WTC11 (cell line): ENCODE data around the gene JTB. TPM values are rescaled to one million over a fixed set of nuclear protein-coding genes. Genes with fewer than 3 reads are reported as not detected.
A peak's percentile ranks its signal among the peaks of the same experiment; 100 is the strongest.

Experiments used
- ATAC-seq: fragments of 200-7000 bp; cut with Tn5 transposase; 2 replicates; pipeline ENCODE4 v1.10.0; 2021; ENCODE audit warnings: mild to moderate bottlenecking, moderate library complexity
- CTCF ChIA-PET: fragments of 300-600 bp; sonication (Branson Sonifier 250); formaldehyde crosslinking; loops from one replicate; lab custom pipeline; 2021; ENCODE audit warnings: antibody characterized with exemption; lab: Charles Lee
- POLR2A ChIA-PET: fragments of 350-600 bp; sonication (Branson Sonifier 250); formaldehyde crosslinking; loops from one replicate; lab custom pipeline; 2021; ENCODE audit warnings: antibody characterized with exemption; lab: Charles Lee
- DNase-seq: peaks from one replicate; pipeline ENCODE4 v3.0.0; 2021; ENCODE audit warnings: low spot score
- H3K27ac Mint-ChIP-seq: 2 replicates; pipeline ENCODE4 v1.8.0; 2021; ENCODE audit warnings: mixed read lengths
- H3K27me3 Mint-ChIP-seq: 2 replicates; pipeline ENCODE4 v1.8.0; 2021; ENCODE audit warnings: low read depth, mild to moderate bottlenecking, moderate library complexity, mixed read lengths
- H3K36me3 Mint-ChIP-seq: 2 replicates; pipeline ENCODE4 v1.8.0; 2021; ENCODE audit warnings: mixed read lengths
- H3K4me1 Mint-ChIP-seq: 2 replicates; pipeline ENCODE4 v1.8.0; 2022; ENCODE audit warnings: mixed read lengths
- H3K4me3 Mint-ChIP-seq: 2 replicates; pipeline ENCODE4 v1.8.0; 2021; ENCODE audit warnings: mild to moderate bottlenecking, moderate library complexity, mixed read lengths
- H3K9me3 Mint-ChIP-seq: 2 replicates; pipeline ENCODE4 v1.8.0; 2021; ENCODE audit warnings: mixed read lengths
- ATF1 ChIP-seq: sonication (generic); formaldehyde crosslinking; IDR thresholded peaks from 2 replicates; pipeline ENCODE4 v1.8.1; 2023; ENCODE audit warnings: mild to moderate bottlenecking, moderate library complexity, missing genetic modification reagents
- ETV6 ChIP-seq: sonication (generic); formaldehyde crosslinking; IDR thresholded peaks from 2 replicates; pipeline ENCODE4 v1.8.1; 2022; ENCODE audit warnings: mild to moderate bottlenecking, missing genetic modification reagents
- FOXK1 ChIP-seq: sonication (generic); formaldehyde crosslinking; IDR thresholded peaks from 2 replicates; pipeline ENCODE4 v1.8.0; 2022; ENCODE audit warnings: mild to moderate bottlenecking, moderate library complexity, missing genetic modification reagents
- GABPB1 ChIP-seq: sonication (generic); formaldehyde crosslinking; IDR thresholded peaks from 2 replicates; pipeline ENCODE4 v1.8.1; 2023; ENCODE audit warnings: mild to moderate bottlenecking, missing genetic modification reagents
- GRHL2 ChIP-seq: fragments of 250-450 bp; sonication (Bioruptor Pico); IDR thresholded peaks from 2 replicates; pipeline ENCODE4 v1.8.0; 2022; ENCODE audit warnings: mild to moderate bottlenecking, moderate library complexity; ENCODE audit not compliant: insufficient replicate concordance, severe bottlenecking
- IRF1 ChIP-seq: sonication (generic); formaldehyde crosslinking; IDR thresholded peaks from 2 replicates; pipeline ENCODE4 v1.8.0; 2023; ENCODE audit warnings: missing genetic modification reagents
- NFATC4 ChIP-seq: fragments of 250-450 bp; sonication (Bioruptor Pico); IDR thresholded peaks from 2 replicates; pipeline ENCODE4 v1.9.0; 2021; ENCODE audit warnings: mild to moderate bottlenecking
- NR1H2 ChIP-seq: sonication (generic); formaldehyde crosslinking; IDR thresholded peaks from 2 replicates; pipeline ENCODE4 v1.9.0; 2021; ENCODE audit warnings: mild to moderate bottlenecking, moderate library complexity, missing genetic modification reagents
- OVOL2 ChIP-seq: fragments of 250-450 bp; sonication (Bioruptor Pico); IDR thresholded peaks from 2 replicates; pipeline ENCODE4 v1.9.0; 2021; ENCODE audit warnings: mild to moderate bottlenecking, borderline replicate concordance
- TEAD1 ChIP-seq: sonication (generic); formaldehyde crosslinking; IDR thresholded peaks from 2 replicates; pipeline ENCODE4 v1.8.0; 2022; ENCODE audit warnings: mild to moderate bottlenecking, missing genetic modification reagents
- ZBTB21 ChIP-seq: sonication (generic); formaldehyde crosslinking; IDR thresholded peaks from 2 replicates; pipeline ENCODE4 v1.8.1; 2023; ENCODE audit warnings: mild to moderate bottlenecking, missing genetic modification reagents, borderline replicate concordance
- ZNF219 ChIP-seq: sonication (generic); formaldehyde crosslinking; IDR thresholded peaks from 2 replicates; pipeline ENCODE4 v1.8.0; 2023; ENCODE audit warnings: missing genetic modification reagents, mild to moderate bottlenecking, borderline replicate concordance
- ZNF263 ChIP-seq: sonication (generic); formaldehyde crosslinking; IDR thresholded peaks from 2 replicates; pipeline ENCODE4 v1.8.1; 2022; ENCODE audit warnings: low read depth, mild to moderate bottlenecking, moderate library complexity, missing genetic modification reagents
- ZNF396 ChIP-seq: fragments of 250-450 bp; sonication (Bioruptor Pico); IDR thresholded peaks from 2 replicates; pipeline ENCODE4 v1.8.0; 2021; ENCODE audit warnings: mild to moderate bottlenecking, moderate library complexity, borderline replicate concordance
- total RNA-seq: library from RNA; stranded (reverse); gene quantifications from 3 replicates; pipeline ENCODE4 v1.2.3, GENCODE V29; 2021
- TF ChIP-seq, protein P1 (sequence below): sonication (generic); formaldehyde crosslinking; IDR thresholded peaks from 2 replicates; pipeline ENCODE4 v1.8.0; 2022; ENCODE audit warnings: mild to moderate bottlenecking, missing genetic modification reagents
- TF ChIP-seq, protein P2 (sequence below): sonication (generic); formaldehyde crosslinking; IDR thresholded peaks from 2 replicates; pipeline ENCODE4 v1.8.0; 2023; ENCODE audit warnings: missing genetic modification reagents, mild to moderate bottlenecking, borderline replicate concordance
- TF ChIP-seq, protein P3 (sequence below): fragments of 200-600 bp; IDR thresholded peaks from 2 replicates; pipeline ENCODE4 v1.8.0; 2022; ENCODE audit warnings: antibody characterized with exemption
- TF ChIP-seq, protein P4 (sequence below): sonication (generic); formaldehyde crosslinking; IDR thresholded peaks from 2 replicates; pipeline ENCODE4 v1.8.1; 2023; ENCODE audit warnings: mild to moderate bottlenecking, moderate library complexity, missing genetic modification reagents
- TF ChIP-seq, protein P5 (sequence below): sonication (generic); formaldehyde crosslinking; IDR thresholded peaks from 2 replicates; pipeline ENCODE4 v1.8.0; 2022; ENCODE audit warnings: mild to moderate bottlenecking, missing genetic modification reagents

JTB gene
- total RNA-seq, 1 experiment from 2014 or later: 90.3 TPM

DNA sequence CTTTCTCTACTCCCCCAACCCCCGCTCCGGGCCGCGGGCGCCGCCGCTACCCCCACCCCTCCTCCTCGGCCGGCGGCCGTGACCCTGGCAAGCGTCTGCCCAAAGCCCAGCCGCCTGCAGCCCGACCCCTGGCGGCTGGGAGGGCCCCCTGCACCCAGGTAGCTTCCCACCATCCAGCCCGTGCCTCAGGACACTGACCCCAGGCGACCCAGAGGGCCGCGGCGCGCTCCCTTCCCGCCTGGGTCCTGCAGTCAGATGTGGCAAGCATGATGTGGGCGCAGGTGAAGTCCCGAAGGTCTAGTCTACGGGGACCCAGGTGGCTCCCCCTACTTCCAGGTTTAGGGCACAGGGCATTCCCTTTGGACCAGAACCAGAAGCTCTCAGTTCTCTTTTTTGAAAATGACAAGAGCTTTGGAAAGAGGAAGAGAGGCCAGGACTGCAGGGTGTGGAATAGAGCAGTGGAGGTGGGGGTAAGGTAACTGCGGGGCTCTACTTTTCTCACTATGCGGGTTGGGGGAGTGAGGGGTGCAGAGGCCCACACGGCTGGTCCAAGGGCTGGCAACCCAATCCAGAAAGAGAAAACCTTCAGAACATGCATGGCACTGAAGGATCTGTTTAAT is 30.7 kb downstream of the JTB start, which contains the start of gene DENND4B:
Gene DENND4B (minus strand): TSS at position 97 of the 620 bp plus-strand sequence. CDS start 2,344 bp downstream, outside the sequence.
- ATAC-seq (peak; percentile 93), DNase-seq (peak; percentile 91)
- no peaks in the 10 kb centered on the region for H3K27me3 Mint-ChIP-seq
- CTCF ChIA-PET: interaction anchor here (0.5 to 2.8 kb wide), 36 partner anchors 9 to 468 kb away, joined by 3 to 27 read pairs (median 4); partner anchors contain the start of genes CHTOP, CREB3L4, CRTC2 and GATAD2B
- peak within 1 kb of the TSS; percentile 8 for H3K27ac Mint-ChIP-seq
- POLR2A ChIA-PET: interaction anchor here (0.6 to 2.3 kb wide), 12 partner anchors 9 to 48 kb away, joined by 3 to 21 read pairs (median 4); partner anchors contain the start of genes CREB3L4, CRTC2, GATAD2B and RAB13
- H3K4me1 Mint-ChIP-seq: peaks cover 13% of the 10 kb centered on the region
- peak within 1 kb of the TSS; percentile 81 for H3K4me3 Mint-ChIP-seq
- H3K36me3 Mint-ChIP-seq: peaks cover 29% of the 10 kb centered on the region
- H3K9me3 Mint-ChIP-seq: no peaks in the 10 kb centered on the region
- TF ChIP-seq, protein P1, sequence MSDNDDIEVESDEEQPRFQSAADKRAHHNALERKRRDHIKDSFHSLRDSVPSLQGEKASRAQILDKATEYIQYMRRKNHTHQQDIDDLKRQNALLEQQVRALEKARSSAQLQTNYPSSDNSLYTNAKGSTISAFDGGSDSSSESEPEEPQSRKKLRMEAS: peak; percentile 45; the same call in 1 of the 2 replicates
- TF ChIP-seq OVOL2 (CRISPR knock-in tag) (no peak), ETV6 (CRISPR knock-in tag) (peak; percentile 27; the same call in 1 of the 2 replicates), TEAD1 (CRISPR knock-in tag) (peak; percentile 40; the same call in 1 of the 2 replicates), ZBTB21 (CRISPR knock-in tag) (peak; percentile 26; the same call in 1 of the 2 replicates), IRF1 (CRISPR knock-in tag) (0 out of 2 replicates have a peak, but pooled peaks have one; percentile 19), GABPB1 (CRISPR knock-in tag) (peak; percentile 48; the same call in 1 of the 2 replicates), NR1H2 (CRISPR knock-in tag) (no peak), NFATC4 (CRISPR knock-in tag) (no peak), ZNF219 (no peak), FOXK1 (CRISPR knock-in tag) (peak; percentile 19; the same call in 1 of the 2 replicates), ZNF396 (CRISPR knock-in tag) (no peak), GRHL2 (CRISPR knock-in tag) (no peak), ZNF263 (CRISPR knock-in tag) (no peak), ATF1 (CRISPR knock-in tag) (no peak)
- TF ChIP-seq, protein P2, sequence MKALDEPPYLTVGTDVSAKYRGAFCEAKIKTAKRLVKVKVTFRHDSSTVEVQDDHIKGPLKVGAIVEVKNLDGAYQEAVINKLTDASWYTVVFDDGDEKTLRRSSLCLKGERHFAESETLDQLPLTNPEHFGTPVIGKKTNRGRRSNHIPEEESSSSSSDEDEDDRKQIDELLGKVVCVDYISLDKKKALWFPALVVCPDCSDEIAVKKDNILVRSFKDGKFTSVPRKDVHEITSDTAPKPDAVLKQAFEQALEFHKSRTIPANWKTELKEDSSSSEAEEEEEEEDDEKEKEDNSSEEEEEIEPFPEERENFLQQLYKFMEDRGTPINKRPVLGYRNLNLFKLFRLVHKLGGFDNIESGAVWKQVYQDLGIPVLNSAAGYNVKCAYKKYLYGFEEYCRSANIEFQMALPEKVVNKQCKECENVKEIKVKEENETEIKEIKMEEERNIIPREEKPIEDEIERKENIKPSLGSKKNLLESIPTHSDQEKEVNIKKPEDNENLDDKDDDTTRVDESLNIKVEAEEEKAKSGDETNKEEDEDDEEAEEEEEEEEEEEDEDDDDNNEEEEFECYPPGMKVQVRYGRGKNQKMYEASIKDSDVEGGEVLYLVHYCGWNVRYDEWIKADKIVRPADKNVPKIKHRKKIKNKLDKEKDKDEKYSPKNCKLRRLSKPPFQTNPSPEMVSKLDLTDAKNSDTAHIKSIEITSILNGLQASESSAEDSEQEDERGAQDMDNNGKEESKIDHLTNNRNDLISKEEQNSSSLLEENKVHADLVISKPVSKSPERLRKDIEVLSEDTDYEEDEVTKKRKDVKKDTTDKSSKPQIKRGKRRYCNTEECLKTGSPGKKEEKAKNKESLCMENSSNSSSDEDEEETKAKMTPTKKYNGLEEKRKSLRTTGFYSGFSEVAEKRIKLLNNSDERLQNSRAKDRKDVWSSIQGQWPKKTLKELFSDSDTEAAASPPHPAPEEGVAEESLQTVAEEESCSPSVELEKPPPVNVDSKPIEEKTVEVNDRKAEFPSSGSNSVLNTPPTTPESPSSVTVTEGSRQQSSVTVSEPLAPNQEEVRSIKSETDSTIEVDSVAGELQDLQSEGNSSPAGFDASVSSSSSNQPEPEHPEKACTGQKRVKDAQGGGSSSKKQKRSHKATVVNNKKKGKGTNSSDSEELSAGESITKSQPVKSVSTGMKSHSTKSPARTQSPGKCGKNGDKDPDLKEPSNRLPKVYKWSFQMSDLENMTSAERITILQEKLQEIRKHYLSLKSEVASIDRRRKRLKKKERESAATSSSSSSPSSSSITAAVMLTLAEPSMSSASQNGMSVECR (CRISPR knock-in tag): peak; percentile 42; the same call in 1 of the 2 replicates
- TF ChIP-seq, protein P3, sequence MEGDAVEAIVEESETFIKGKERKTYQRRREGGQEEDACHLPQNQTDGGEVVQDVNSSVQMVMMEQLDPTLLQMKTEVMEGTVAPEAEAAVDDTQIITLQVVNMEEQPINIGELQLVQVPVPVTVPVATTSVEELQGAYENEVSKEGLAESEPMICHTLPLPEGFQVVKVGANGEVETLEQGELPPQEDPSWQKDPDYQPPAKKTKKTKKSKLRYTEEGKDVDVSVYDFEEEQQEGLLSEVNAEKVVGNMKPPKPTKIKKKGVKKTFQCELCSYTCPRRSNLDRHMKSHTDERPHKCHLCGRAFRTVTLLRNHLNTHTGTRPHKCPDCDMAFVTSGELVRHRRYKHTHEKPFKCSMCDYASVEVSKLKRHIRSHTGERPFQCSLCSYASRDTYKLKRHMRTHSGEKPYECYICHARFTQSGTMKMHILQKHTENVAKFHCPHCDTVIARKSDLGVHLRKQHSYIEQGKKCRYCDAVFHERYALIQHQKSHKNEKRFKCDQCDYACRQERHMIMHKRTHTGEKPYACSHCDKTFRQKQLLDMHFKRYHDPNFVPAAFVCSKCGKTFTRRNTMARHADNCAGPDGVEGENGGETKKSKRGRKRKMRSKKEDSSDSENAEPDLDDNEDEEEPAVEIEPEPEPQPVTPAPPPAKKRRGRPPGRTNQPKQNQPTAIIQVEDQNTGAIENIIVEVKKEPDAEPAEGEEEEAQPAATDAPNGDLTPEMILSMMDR: peak; percentile 85
- TF ChIP-seq, protein P4, sequence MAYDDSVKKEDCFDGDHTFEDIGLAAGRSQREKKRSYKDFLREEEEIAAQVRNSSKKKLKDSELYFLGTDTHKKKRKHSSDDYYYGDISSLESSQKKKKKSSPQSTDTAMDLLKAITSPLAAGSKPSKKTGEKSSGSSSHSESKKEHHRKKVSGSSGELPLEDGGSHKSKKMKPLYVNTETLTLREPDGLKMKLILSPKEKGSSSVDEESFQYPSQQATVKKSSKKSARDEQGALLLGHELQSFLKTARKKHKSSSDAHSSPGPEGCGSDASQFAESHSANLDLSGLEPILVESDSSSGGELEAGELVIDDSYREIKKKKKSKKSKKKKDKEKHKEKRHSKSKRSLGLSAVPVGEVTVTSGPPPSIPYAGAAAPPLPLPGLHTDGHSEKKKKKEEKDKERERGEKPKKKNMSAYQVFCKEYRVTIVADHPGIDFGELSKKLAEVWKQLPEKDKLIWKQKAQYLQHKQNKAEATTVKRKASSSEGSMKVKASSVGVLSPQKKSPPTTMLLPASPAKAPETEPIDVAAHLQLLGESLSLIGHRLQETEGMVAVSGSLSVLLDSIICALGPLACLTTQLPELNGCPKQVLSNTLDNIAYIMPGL (CRISPR knock-in tag): peak; percentile 91; the same call in 1 of the 2 replicates
- TF ChIP-seq, protein P5, sequence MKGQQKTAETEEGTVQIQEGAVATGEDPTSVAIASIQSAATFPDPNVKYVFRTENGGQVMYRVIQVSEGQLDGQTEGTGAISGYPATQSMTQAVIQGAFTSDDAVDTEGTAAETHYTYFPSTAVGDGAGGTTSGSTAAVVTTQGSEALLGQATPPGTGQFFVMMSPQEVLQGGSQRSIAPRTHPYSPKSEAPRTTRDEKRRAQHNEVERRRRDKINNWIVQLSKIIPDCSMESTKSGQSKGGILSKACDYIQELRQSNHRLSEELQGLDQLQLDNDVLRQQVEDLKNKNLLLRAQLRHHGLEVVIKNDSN: 0 out of 2 replicates have a peak, but pooled peaks have one; percentile 23
